B cell (primary cell): ENCODE results near the gene SPTAN1. TPM values are rescaled to one million over a fixed set of nuclear protein-coding genes. Genes with fewer than 3 reads are reported as not detected.

Experiments used
- ATAC-seq: fragments of 200-7000 bp; cut with Tn5 transposase; one replicate; pipeline ENCODE4 v1.10.0; 2021; ENCODE audit warnings: low read depth, mild to moderate bottlenecking, moderate number of reproducible peaks, moderate library complexity
- CTCF ChIA-PET: fragments of 350-600 bp; sonication (Branson Sonifier 250); formaldehyde crosslinking; loops from one replicate; lab custom pipeline; 2021; ENCODE audit warnings: antibody characterized with exemption, inconsistent platforms; lab: Charles Lee
- POLR2A ChIA-PET: fragments of 350-600 bp; sonication (Branson Sonifier 250); formaldehyde crosslinking; loops from one replicate; lab custom pipeline; 2021; ENCODE audit warnings: antibody characterized with exemption; lab: Charles Lee
- DNase-seq: peaks from one replicate; pipeline ENCODE4 v3.0.0; 2013
- H2AFZ ChIP-seq: 2 replicates; pipeline ENCODE4 v1.6.1; 2012; ENCODE audit warnings: mild to moderate bottlenecking, low read depth, low read length; ENCODE audit not compliant: insufficient read depth, poor library complexity, severe bottlenecking
- H3K27ac ChIP-seq, 2 donors: 1 replicate in 1 of 2; 2 replicates in 1 of 2; pipeline ENCODE4 v1.5.1; 2012 to 2013; ENCODE audit warnings: low read length in 2 of 2, mild to moderate bottlenecking in 2 of 2, moderate library complexity in 1 of 2
- H3K27me3 ChIP-seq, 4 experiments: fragments of 200-600 bp in 1 of 4; sonication (generic) in 1 of 4; replicated peaks in 1 of 4; 1 replicate in 2 of 4; 2 replicates in 2 of 4; pipeline versions ENCODE4 v1.6.1 to v1.7.0; 2013 to 2016; ENCODE audit warnings: low read length in 3 of 4, mild to moderate bottlenecking in 2 of 4, mixed read lengths in 1 of 4, moderate library complexity in 1 of 4; ENCODE audit not compliant: insufficient read depth in 4 of 4, control insufficient read depth in 3 of 4; ENCODE audit errors: control extremely low read depth in 1 of 4
- H3K36me3 ChIP-seq, 2 experiments: replicated peaks in 1 of 2; 1 replicate in 1 of 2; 2 replicates in 1 of 2; pipeline versions ENCODE4 v1.6.1 to v1.7.1; 2013; ENCODE audit warnings: low read length in 1 of 2; ENCODE audit not compliant: insufficient read depth in 2 of 2, control insufficient read depth in 1 of 2; ENCODE audit errors: control extremely low read depth in 1 of 2, extremely low read depth in 1 of 2
- H3K4me1 ChIP-seq, 2 donors: fragments of 200-600 bp in 1 of 2; sonication (generic) in 1 of 2; 1 replicate in 1 of 2; 2 replicates in 1 of 2; pipeline versions ENCODE4 v1.5.1 to v1.6.1; 2013 to 2017; ENCODE audit warnings: low read length in 2 of 2; ENCODE audit not compliant: control insufficient read depth in 2 of 2, insufficient read depth in 2 of 2
- H3K4me2 ChIP-seq: replicated peaks from 2 replicates; pipeline ENCODE3; 2012; ENCODE audit warnings: mild to moderate bottlenecking, low read depth, low read length; ENCODE audit not compliant: poor library complexity, severe bottlenecking
- H3K4me3 ChIP-seq, 5 experiments: fragments of 200-600 bp in 1 of 5; sonication (generic) in 1 of 5; 1 replicate in 3 of 5; 2 replicates in 2 of 5; pipeline versions ENCODE4 v1.5.1 to v1.7.0; 2011 to 2016; ENCODE audit warnings: low read length in 4 of 5, mild to moderate bottlenecking in 4 of 5, low read depth in 2 of 5, control low read depth in 1 of 5, moderate library complexity in 1 of 5; ENCODE audit not compliant: insufficient read depth in 1 of 5; ENCODE audit errors: control extremely low read depth in 1 of 5, extremely low read depth in 1 of 5
- H3K79me2 ChIP-seq: fragments of 200-600 bp; sonication (generic); one replicate; pipeline ENCODE4 v1.6.0; 2016; ENCODE audit warnings: low read length; ENCODE audit not compliant: control insufficient read depth, insufficient read depth
- H3K9ac ChIP-seq: fragments of 200-600 bp; sonication (generic); 2 replicates; pipeline ENCODE4 v1.6.1; 2017; ENCODE audit warnings: mild to moderate bottlenecking, low read length, moderate library complexity
- H3K9me3 ChIP-seq, 3 donors: one replicate each; pipeline versions ENCODE4 v1.6.1 to v1.7.1; 2013; ENCODE audit warnings: low read length in 2 of 3; ENCODE audit not compliant: control insufficient read depth in 2 of 3, insufficient read depth in 1 of 3; ENCODE audit errors: control extremely low read depth in 1 of 3
- H4K20me1 ChIP-seq: 2 replicates; pipeline ENCODE4 v1.6.0; 2012; ENCODE audit warnings: mild to moderate bottlenecking, low read length; ENCODE audit not compliant: insufficient read depth, control insufficient read depth, poor library complexity, severe bottlenecking
- H3K27ac Mint-ChIP-seq: one replicate; pipeline ENCODE4 v1.8.0; 2021; ENCODE audit warnings: mixed read lengths
- H3K27me3 Mint-ChIP-seq: one replicate; pipeline ENCODE4 v1.8.0; 2021; ENCODE audit warnings: mixed read lengths
- H3K4me1 Mint-ChIP-seq: one replicate; pipeline ENCODE4 v1.8.0; 2021; ENCODE audit warnings: mixed read lengths
- H3K4me3 Mint-ChIP-seq: one replicate; pipeline ENCODE4 v1.8.0; 2021; ENCODE audit warnings: mixed read lengths
- H3K9me3 Mint-ChIP-seq: one replicate; pipeline ENCODE4 v1.8.0; 2022; ENCODE audit warnings: mixed read lengths; ENCODE audit not compliant: insufficient read depth
- EZH2 ChIP-seq: IDR thresholded peaks from 2 replicates; pipeline ENCODE4 v1.6.1; 2012; ENCODE audit warnings: borderline replicate concordance, low read depth, mild to moderate bottlenecking, moderate library complexity, low read length; ENCODE audit not compliant: insufficient read depth, poor library complexity, severe bottlenecking
- WGBS: methylation state at CpG from one replicate; pipeline ENCODE4 v1.1.5; 2013; ENCODE audit warnings: missing lambda C conversion rate; ENCODE audit not compliant: insufficient coverage; 5-methylcytosine and 5-hydroxymethylcytosine counted together
- intact Hi-C: fragments of 100-400 bp; cut with micrococcal nuclease; formaldehyde crosslinking; loops from one replicate; pipeline ENCODE4 v1.10.0; 2022
- polyA plus RNA-seq: library from polyadenylated mRNA; depleted of rRNA; stranded (reverse); fragments of >200 nt; gene quantifications from 2 replicates; pipeline ENCODE4 v1.2.3, GENCODE V29; 2012
- total RNA-seq, 2 donors: library from RNA; stranded (reverse); fragments of 120-200 nt in 1 of 2; gene quantifications; 1 replicate in 1 of 2; 2 replicates in 1 of 2; pipeline versions ENCODE4 v1.2.3 to v1.2.4, GENCODE V29; 2013 to 2022
- TF ChIP-seq, protein P1 (sequence below): fragments of 200-600 bp; IDR thresholded peaks from one replicate; pipeline ENCODE4 v1.8.0; 2022; ENCODE audit warnings: antibody characterized with exemption, mild to moderate bottlenecking

The SPTAN1 gene
- total and polyA plus RNA-seq, 2 donors (not counting 1 experiment from before 2014, with no cell fraction given) = 129 to 351 TPM

DNA sequence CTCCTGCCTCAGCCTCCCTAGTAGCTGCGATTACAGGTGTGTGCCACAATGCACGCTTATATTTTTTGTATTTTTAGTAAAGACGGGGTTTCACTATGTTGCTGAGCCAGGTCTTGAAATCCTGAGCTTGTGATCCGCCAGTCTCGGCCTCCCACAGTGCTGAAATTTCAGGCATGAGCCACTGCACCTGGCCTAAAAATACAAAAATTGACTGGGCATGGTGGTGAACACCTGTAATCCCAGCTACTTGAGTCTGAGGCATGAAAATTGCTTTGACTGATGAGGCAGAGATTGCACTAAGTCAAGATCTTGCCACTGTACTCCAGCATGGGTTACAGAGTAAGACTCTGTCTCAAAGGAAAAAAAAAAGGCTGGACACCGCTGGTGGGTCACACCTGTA, 117.4 kb downstream of the SPTAN1 start:
- CTCF ChIA-PET = interaction anchor here (0.7 kb wide), 1 partner anchor 257 kb away, joined by 3 read pairs; no protein-coding TSS in a partner anchor
- POLR2A ChIA-PET = no interaction called here

DNA sequence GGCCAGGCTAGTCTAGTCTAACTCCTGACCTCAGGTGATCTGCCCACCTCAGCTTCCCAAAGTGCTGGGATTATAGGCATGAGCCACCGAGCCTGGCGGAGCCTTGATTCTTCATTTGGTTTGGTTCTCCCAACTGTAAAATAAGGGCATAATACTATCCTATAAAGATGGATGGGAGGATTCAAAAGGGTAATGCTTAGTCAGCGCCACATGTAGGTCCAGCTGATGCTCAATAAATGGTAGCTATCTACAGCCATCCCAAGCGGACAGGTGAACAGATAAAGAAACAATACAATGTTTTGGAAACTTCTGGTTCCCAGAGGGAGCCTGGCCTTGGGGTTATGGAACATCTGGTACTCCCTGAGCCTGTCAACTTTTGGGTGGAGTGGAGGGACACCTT, 123.0 kb downstream of the SPTAN1 start:
- H3K4me3 Mint-ChIP-seq = no peak overlapping the region
- H3K27me3 ChIP-seq = no peaks in the 10 kb centered on the region
- WGBS = 100% methylated on average over 1 of the region's 4 CpGs
- ChIA-PET CTCF (interaction anchor here (1.0 kb wide), 1 partner anchor 27 kb away, joined by 3 read pairs; the partner anchor contains the start of gene PKN3), POLR2A (interaction anchor here (2.0 kb wide), 1 partner anchor 9 kb away, joined by 7 read pairs; no protein-coding TSS in a partner anchor)
- H3K79me2 ChIP-seq = peaks cover 42% of the 10 kb centered on the region
- no peaks in the 10 kb centered on the region for H3K9me3 ChIP-seq
- peaks cover 0 to 7% of the 10 kb centered on the region in 2 experiments for H3K36me3 ChIP-seq
- ATAC-seq (no peak), DNase-seq (no peak)
- H3K9ac ChIP-seq = no peak overlapping the region
- H2AFZ ChIP-seq = no peak overlapping the region
- H3K9me3 Mint-ChIP-seq = no peaks in the 10 kb centered on the region
- no peak overlapping the region for H3K27ac ChIP-seq
- no peak overlapping the region for H3K4me2 ChIP-seq
- no peaks in the 10 kb centered on the region for H3K27me3 Mint-ChIP-seq
- no peaks in the 10 kb centered on the region for H3K4me1 Mint-ChIP-seq
- H3K4me3 ChIP-seq = no peak overlapping the region
- no peak overlapping the region for H3K27ac Mint-ChIP-seq
- no peak for TF ChIP-seq EZH2
- TF ChIP-seq, protein P1, sequence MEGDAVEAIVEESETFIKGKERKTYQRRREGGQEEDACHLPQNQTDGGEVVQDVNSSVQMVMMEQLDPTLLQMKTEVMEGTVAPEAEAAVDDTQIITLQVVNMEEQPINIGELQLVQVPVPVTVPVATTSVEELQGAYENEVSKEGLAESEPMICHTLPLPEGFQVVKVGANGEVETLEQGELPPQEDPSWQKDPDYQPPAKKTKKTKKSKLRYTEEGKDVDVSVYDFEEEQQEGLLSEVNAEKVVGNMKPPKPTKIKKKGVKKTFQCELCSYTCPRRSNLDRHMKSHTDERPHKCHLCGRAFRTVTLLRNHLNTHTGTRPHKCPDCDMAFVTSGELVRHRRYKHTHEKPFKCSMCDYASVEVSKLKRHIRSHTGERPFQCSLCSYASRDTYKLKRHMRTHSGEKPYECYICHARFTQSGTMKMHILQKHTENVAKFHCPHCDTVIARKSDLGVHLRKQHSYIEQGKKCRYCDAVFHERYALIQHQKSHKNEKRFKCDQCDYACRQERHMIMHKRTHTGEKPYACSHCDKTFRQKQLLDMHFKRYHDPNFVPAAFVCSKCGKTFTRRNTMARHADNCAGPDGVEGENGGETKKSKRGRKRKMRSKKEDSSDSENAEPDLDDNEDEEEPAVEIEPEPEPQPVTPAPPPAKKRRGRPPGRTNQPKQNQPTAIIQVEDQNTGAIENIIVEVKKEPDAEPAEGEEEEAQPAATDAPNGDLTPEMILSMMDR = no peak
- intact Hi-C loops = no loop called here
- no peaks in the 10 kb centered on the region for H3K4me1 ChIP-seq
- H4K20me1 ChIP-seq = peaks cover 9% of the 10 kb centered on the region

More for the DNA sequence above, 117.4 kb downstream of the SPTAN1 start:
- peaks cover 3% of the 10 kb centered on the region for H3K79me2 ChIP-seq
- DNase-seq (no peak), ATAC-seq (no peak)
- no peak overlapping the region for H3K27ac ChIP-seq
- H3K4me1 ChIP-seq = no peaks in the 10 kb centered on the region
- TF ChIP-seq EZH2 = no peak
- TF ChIP-seq, protein P1 = no peak
- no peak overlapping the region for H3K4me2 ChIP-seq
- H2AFZ ChIP-seq = no peak overlapping the region
- H3K27ac Mint-ChIP-seq = no peak overlapping the region
- no peaks in the 10 kb centered on the region for H4K20me1 ChIP-seq
- intact Hi-C loops = no loop called here
- H3K4me1 Mint-ChIP-seq = no peaks in the 10 kb centered on the region
- H3K4me3 ChIP-seq = no peak overlapping the region
- no peak overlapping the region for H3K4me3 Mint-ChIP-seq
- WGBS = 100% methylated on average over 4 of the region's 6 CpGs
- no peak overlapping the region for H3K9ac ChIP-seq
- no peaks in the 10 kb centered on the region for H3K9me3 ChIP-seq
- no peaks in the 10 kb centered on the region for H3K27me3 ChIP-seq
- H3K36me3 ChIP-seq = no peaks in the 10 kb centered on the region
- H3K27me3 Mint-ChIP-seq = no peaks in the 10 kb centered on the region
- no peaks in the 10 kb centered on the region for H3K9me3 Mint-ChIP-seq
